Measurements from ENCODE around the gene UBE2L3.

DNA sequence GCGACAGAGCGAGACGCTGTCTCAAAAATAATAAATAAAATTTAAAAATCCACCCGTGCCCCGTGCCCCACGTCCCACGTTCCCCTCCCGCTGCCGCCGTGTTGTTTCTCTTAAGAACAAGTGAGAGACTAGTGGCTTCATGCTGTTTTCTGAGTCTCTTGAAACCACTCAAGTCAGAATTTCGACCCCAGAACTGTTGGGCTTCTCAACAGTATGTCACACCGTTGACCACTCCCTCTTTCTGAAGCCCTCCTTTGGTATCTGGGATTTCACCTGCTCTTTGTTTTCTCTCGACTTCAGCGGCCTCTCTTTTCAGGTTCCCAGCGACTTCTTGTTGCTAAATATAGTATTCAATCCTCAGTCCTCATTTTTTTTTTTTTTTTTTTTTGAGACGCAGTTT lies 99.3 kb downstream of the UBE2L3 start:
- TF ChIP-seq POLR2A (IDR thresholded peaks at IDR 0.05; ENCODE audit: low read depth, low read length) (no peak), SPI1 (IDR thresholded peaks at IDR 0.05; ENCODE audit: low read depth, low read length) (no peak), TAF1 (IDR thresholded peaks at IDR 0.05; ENCODE audit: low read depth, low read length) (no peak), POLR2AphosphoS5 (IDR thresholded peaks at IDR 0.05; ENCODE audit: low read depth, low read length) (no peak)

Measured in GM12891 (cell line).